ENCODE measurements around the gene HERPUD2. TPM values are rescaled to one million over a fixed set of nuclear protein-coding genes. Genes with fewer than 3 reads are reported as not detected.
A peak's percentile ranks its signal among the peaks of the same experiment; 100 is the strongest.

Gene HERPUD2
- total RNA-seq, 4 donors from 2014 or later: 12.2 to 27.8 (median 24.7) TPM

DNA sequence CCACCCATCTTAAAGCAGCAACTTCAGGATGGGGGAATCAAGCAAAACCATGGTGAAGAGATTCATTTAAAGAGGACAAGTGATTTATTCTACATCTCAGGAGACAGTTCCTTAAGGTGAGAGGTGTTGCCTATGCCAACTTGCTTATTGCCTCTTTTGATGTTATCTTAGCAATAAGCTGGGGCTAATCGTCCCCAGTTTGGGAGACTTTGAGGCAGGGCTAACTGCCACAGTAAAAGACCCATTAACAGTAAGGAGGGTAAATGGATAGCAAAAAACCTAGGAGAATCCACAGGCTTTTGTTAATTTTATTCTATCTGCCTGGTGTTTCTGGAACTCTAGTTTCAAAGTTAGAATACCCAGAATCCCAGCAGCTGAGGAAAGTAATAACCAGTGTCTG lies 22.1 kb upstream of the HERPUD2 start:
- DNase-seq (no peak), ATAC-seq (no peak)
- peak overlapping the region; percentile 48 to 75 (median 70) for H3K27ac ChIP-seq
- no peak for TF ChIP-seq POLR2A (IDR thresholded peaks at IDR 0.05)
- no peak for TF ChIP-seq CTCF (IDR thresholded peaks at IDR 0.05 in 4 of 5, conservative IDR thresholded peaks at IDR 0.05 in 1 of 5)
- no peaks in the 10 kb centered on the region for H3K27me3 ChIP-seq
- H3K4me3 ChIP-seq: peak overlapping the region; percentile 28 to 35 (median 30)
- in situ Hi-C loops (cut with MboI; ENCODE audit: low sequenced_read_pairs in 4 of 4) (loop anchor here in 1 of 4 donors (25.0 kb wide), 2 partner anchors 95 to 620 kb away; partner anchors contain the start of gene SEPTIN7), intact Hi-C loops (cut with DNase I; ENCODE audit: low total_unique reads) (loop anchor here (5.0 kb wide), 1 partner anchor 35 kb away; no protein-coding TSS in a partner anchor)
- no peaks in the 10 kb centered on the region for H3K9me3 ChIP-seq
- H3K36me3 ChIP-seq: no peaks in the 10 kb centered on the region
- peaks cover 19 to 47% of the 10 kb centered on the region in 2 donors for H3K4me1 ChIP-seq

DNA sequence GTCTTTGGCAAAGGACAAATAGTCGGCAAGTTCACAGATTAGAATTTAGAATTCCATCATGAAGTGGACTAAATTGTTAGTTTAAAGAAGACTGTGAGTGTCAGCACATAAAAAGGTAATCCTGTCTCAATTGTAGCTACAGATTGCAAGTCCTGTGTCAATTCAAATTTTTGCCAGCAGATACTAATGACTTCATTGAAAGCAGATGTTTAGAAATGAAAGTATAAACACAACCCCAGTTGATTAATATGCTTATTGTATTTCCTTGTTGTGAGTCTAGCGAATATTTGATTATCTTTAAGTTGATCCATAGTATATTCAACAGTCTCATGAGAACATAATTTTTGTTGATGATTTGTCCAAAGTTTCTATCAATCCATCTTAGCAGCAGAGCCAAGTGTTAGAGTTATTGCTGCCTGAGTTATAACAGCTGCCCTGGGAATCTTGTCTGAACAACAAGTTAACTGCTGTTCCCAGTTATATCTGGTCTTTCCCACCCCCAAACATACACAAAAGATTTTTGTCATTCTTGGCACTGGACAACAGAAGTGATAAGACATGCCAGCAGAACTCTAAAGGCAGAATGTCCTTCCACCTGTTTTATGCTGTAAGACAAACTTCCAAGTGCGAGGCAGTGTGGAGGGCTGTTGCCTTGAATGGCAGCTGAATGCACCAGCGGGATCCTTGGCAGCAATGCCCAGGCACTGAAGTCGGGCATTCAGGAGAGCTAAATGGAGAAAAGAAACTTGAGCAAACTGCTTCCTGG lies 21.3 kb upstream of the HERPUD2 start:
- intact Hi-C loops (cut with DNase I; ENCODE audit: low total_unique reads): loop anchor here (5.0 kb wide), 1 partner anchor 36 kb away; no protein-coding TSS in a partner anchor
- Histone ChIP-seq H3K27ac (peak overlapping the region; percentile 48 to 75 (median 70)), H3K4me1 (peaks cover 19 to 47% of the 10 kb centered on the region in 2 donors), H3K4me3 (peak overlapping the region; percentile 28 to 35 (median 30)), H3K36me3 (no peaks in the 10 kb centered on the region), H3K9me3 (no peaks in the 10 kb centered on the region), H3K27me3 (no peaks in the 10 kb centered on the region)
- TF ChIP-seq CTCF (IDR thresholded peaks at IDR 0.05 in 4 of 5, conservative IDR thresholded peaks at IDR 0.05 in 1 of 5) (no peak), POLR2A (IDR thresholded peaks at IDR 0.05) (no peak)
- in situ Hi-C loops (cut with MboI; ENCODE audit: low sequenced_read_pairs in 4 of 4): loop anchor here in 1 of 4 donors (25.0 kb wide), 2 partner anchors 96 to 621 kb away; partner anchors contain the start of gene SEPTIN7
- ATAC-seq (peak; percentile 82 to 90), DNase-seq (peak; percentile 31 to 57)

DNA sequence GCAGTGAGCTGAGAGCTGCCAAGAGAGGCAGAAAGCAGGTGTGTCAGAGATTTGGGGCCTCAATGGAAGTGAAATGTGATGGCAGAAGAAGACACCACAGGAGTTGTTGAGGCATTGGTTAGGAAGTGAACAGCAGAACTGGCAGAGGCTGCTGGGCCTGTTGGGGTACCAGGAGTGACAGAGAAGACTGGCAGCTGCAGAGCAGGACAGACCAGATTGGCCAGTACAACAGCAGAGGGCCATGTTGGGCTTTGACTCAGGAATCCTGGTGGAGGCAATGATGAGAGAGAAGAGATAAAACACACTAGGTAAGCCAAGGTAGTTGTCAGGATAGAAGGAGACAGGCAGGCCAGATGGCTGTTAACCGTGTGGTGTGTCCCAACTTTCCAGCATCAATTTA lies 19.9 kb upstream of the HERPUD2 start:
- DNase-seq: no peak
- in situ Hi-C loops (cut with MboI; ENCODE audit: low sequenced_read_pairs in 4 of 4): loop anchor here (5.0 to 25.0 kb wide), 3 partner anchors 97 to 622 kb away; partner anchors contain the start of gene SEPTIN7 (in 1 of the 4)

GRCh38 chr7:35714407-35714806 lies 19.5 kb upstream of the HERPUD2 start:
- intact Hi-C loops (cut with DNase I; ENCODE audit: low total_unique reads): no loop called here
- Histone ChIP-seq H3K4me1 (peaks cover 14 to 37% of the 10 kb centered on the region in 2 donors), H3K9me3 (no peaks in the 10 kb centered on the region), H3K36me3 (no peaks in the 10 kb centered on the region), H3K27ac (no peak overlapping the region), H3K4me3 (no peak overlapping the region), H3K27me3 (no peaks in the 10 kb centered on the region)
- in situ Hi-C loops (cut with MboI; ENCODE audit: low sequenced_read_pairs in 4 of 4): loop anchor here (5.0 to 25.0 kb wide), 3 partner anchors 98 to 623 kb away; partner anchors contain the start of gene SEPTIN7 (in 1 of the 4)
- ATAC-seq: no peak
- no peak for DNase-seq
- TF ChIP-seq CTCF (IDR thresholded peaks at IDR 0.05 in 4 of 5, conservative IDR thresholded peaks at IDR 0.05 in 1 of 5): no peak
- no peak for TF ChIP-seq POLR2A (IDR thresholded peaks at IDR 0.05)

More for the DNA sequence above, 19.9 kb upstream of the HERPUD2 start:
- TF ChIP-seq POLR2A (IDR thresholded peaks at IDR 0.05): no peak
- no peak for TF ChIP-seq CTCF (IDR thresholded peaks at IDR 0.05 in 4 of 5, conservative IDR thresholded peaks at IDR 0.05 in 1 of 5)
- H3K4me3 ChIP-seq: no peak overlapping the region
- H3K27ac ChIP-seq: no peak overlapping the region
- no peaks in the 10 kb centered on the region for H3K9me3 ChIP-seq
- no peak for ATAC-seq
- intact Hi-C loops (cut with DNase I; ENCODE audit: low total_unique reads): loop anchor here (1.0 to 5.0 kb wide), 2 partner anchors 37 to 88 kb away; no protein-coding TSS in a partner anchor
- H3K27me3 ChIP-seq: no peaks in the 10 kb centered on the region
- H3K36me3 ChIP-seq: no peaks in the 10 kb centered on the region
- H3K4me1 ChIP-seq: peaks cover 14 to 41% of the 10 kb centered on the region in 2 donors
